ENCODE data around the gene CHCHD3.

Gene CHCHD3

GRCh38 chr7:133081599-133082389 lies at the start of gene CHCHD3:
Gene CHCHD3 (minus strand): TSS chr7:133082090. CDS start chr7:133081937, 153 bp downstream.
- peaks cover 25% of the 10 kb centered on the region for H3K36me3 Mint-ChIP-seq (ENCODE audit: low read depth)
- H3K4me3 Mint-ChIP-seq = peak within 1 kb of the TSS; percentile 86
- H3K27ac Mint-ChIP-seq = peak within 1 kb of the TSS; percentile 82
- H3K27me3 Mint-ChIP-seq = no peaks in the 10 kb centered on the region
- H3K4me1 Mint-ChIP-seq (ENCODE audit: low read depth) = peaks cover 37% of the 10 kb centered on the region
- no peaks in the 10 kb centered on the region for H3K9me3 Mint-ChIP-seq

GRCh38 chr7:133130166-133130565 lies 48.3 kb upstream of the CHCHD3 start:
- H3K4me3 Mint-ChIP-seq = no peak overlapping the region
- H3K9me3 Mint-ChIP-seq = peaks cover 6% of the 10 kb centered on the region
- peaks cover 11% of the 10 kb centered on the region for H3K27me3 Mint-ChIP-seq
- H3K27ac Mint-ChIP-seq = no peak overlapping the region
- H3K4me1 Mint-ChIP-seq (ENCODE audit: low read depth) = no peaks in the 10 kb centered on the region
- H3K36me3 Mint-ChIP-seq (ENCODE audit: low read depth) = no peaks in the 10 kb centered on the region

DNA sequence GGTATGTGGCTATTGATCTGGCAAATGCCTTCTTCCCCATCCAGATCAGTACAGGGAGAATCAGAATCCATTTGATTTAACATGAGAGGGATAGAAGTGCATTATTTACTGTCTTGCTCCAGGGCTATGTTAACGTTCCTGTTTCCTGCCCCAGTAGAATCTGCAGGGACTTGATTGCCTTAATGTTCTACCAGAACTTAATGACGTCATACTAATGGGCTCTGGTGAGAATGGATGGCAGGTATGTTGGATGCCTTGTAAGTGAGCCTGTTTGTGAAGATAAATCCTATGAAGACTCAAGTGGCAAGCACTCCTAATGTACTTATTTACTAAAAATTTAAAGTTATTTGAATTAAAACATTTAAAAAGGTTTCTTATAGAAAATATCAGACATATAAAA lies 44.5 kb upstream of the CHCHD3 start:
- Mint-ChIP-seq H3K9me3 (peaks cover 6% of the 10 kb centered on the region), H3K27ac (no peak overlapping the region), H3K27me3 (peaks cover 11% of the 10 kb centered on the region), H3K4me1 (ENCODE audit: low read depth) (no peaks in the 10 kb centered on the region), H3K4me3 (no peak overlapping the region), H3K36me3 (ENCODE audit: low read depth) (no peaks in the 10 kb centered on the region)

- Mint-ChIP-seq H3K9me3 (no peaks in the 10 kb centered on the region), H3K4me3 (no peak overlapping the region), H3K27ac (no peak overlapping the region), H3K36me3 (ENCODE audit: low read depth) (no peaks in the 10 kb centered on the region), H3K4me1 (ENCODE audit: low read depth) (no peaks in the 10 kb centered on the region), H3K27me3 (peaks cover 7% of the 10 kb centered on the region)
Observed at GRCh38 chr7:133124974-133125373, 43.1 kb upstream of the CHCHD3 start.

DNA sequence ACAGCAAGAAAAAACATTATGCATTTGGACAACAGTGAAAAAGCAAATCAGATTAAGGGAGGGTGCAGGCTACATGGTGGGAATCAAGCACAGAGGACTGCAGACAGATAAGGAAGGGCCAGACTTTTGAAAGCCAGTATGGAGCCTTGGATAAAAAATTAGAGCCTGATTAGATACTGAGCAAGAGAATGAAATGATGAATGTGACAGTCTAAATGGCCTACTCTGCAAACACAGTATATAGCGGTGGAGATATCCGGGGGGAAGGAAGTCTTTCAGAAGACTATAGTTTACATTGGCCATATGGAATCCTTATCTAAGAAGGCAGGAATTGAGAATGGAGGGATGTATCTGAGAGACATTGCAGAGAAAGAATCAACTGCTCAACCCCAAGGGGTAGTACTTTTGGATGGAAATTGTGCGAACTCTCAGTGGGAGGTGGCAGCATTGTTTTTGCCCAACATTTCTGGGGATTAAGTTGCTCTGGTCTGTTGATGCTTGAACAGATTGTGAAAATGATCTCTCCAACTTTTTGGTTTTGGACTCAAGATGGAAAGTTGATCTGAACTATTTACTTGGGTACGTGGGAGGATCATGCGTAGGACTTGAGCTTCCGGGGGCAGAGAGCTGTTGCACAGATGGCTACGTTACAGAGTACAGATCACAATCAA lies 39.4 kb upstream of the CHCHD3 start:
- peaks cover 8% of the 10 kb centered on the region for H3K27me3 Mint-ChIP-seq
- no peak overlapping the region for H3K27ac Mint-ChIP-seq
- H3K36me3 Mint-ChIP-seq (ENCODE audit: low read depth) = no peaks in the 10 kb centered on the region
- H3K4me3 Mint-ChIP-seq = no peak overlapping the region
- H3K9me3 Mint-ChIP-seq = no peaks in the 10 kb centered on the region
- no peaks in the 10 kb centered on the region for H3K4me1 Mint-ChIP-seq (ENCODE audit: low read depth)

GRCh38 chr7:133119067-133119466 lies 37.2 kb upstream of the CHCHD3 start:
- Mint-ChIP-seq H3K27ac (no peak overlapping the region), H3K9me3 (no peaks in the 10 kb centered on the region), H3K4me1 (ENCODE audit: low read depth) (no peaks in the 10 kb centered on the region), H3K4me3 (no peak overlapping the region), H3K36me3 (ENCODE audit: low read depth) (no peaks in the 10 kb centered on the region), H3K27me3 (peaks cover 19% of the 10 kb centered on the region)

GRCh38 chr7:133118261-133118660 lies 36.4 kb upstream of the CHCHD3 start:
- Mint-ChIP-seq H3K27me3 (peaks cover 27% of the 10 kb centered on the region), H3K4me3 (no peak overlapping the region), H3K36me3 (ENCODE audit: low read depth) (no peaks in the 10 kb centered on the region), H3K9me3 (no peaks in the 10 kb centered on the region), H3K4me1 (ENCODE audit: low read depth) (no peaks in the 10 kb centered on the region), H3K27ac (no peak overlapping the region)

DNA sequence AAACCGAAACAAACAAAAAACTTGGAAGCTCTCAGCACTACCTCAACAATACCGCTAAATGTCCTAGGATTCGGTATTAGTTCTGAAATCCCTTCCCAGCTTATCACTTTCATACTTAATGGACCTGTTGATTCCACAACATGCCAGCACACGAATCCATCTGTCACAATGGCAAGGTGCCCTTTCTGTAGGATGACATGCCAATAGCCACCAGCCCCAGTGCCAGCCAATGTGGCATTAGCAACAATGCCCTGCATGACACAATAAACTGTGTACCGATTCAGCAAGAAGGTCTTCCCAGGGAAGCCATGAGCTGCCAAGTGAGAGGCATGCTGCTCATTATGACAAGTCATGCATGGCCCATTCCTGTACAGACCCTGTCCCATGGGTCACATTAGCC lies 35.6 kb upstream of the CHCHD3 start:
- Mint-ChIP-seq H3K9me3 (no peaks in the 10 kb centered on the region), H3K4me3 (no peak overlapping the region), H3K4me1 (ENCODE audit: low read depth) (no peaks in the 10 kb centered on the region), H3K27ac (no peak overlapping the region), H3K36me3 (ENCODE audit: low read depth) (no peaks in the 10 kb centered on the region), H3K27me3 (peaks cover 28% of the 10 kb centered on the region)

DNA sequence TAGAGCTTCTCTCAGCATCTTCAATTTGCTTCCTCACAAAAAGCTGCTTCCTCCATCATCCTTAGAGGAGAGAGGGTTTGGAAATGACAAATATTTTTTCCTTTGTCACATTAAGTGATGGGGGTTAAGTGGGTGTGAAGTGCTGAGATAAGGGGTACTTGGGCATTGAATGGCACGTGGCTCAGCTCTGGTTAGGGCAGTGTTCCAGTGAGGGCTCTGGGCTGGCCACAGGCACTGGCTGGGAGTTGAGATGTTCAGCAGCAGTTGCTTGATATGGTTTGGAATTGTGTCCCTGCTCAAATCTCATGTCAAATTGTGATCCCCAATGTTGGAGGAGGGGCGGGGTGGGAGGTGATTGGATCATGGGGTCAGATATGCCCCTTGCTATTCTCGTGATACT lies 33.7 kb upstream of the CHCHD3 start:
- no peak overlapping the region for H3K4me3 Mint-ChIP-seq
- no peaks in the 10 kb centered on the region for H3K4me1 Mint-ChIP-seq (ENCODE audit: low read depth)
- no peak overlapping the region for H3K27ac Mint-ChIP-seq
- H3K9me3 Mint-ChIP-seq = peaks cover under 1% of the 10 kb centered on the region
- no peaks in the 10 kb centered on the region for H3K36me3 Mint-ChIP-seq (ENCODE audit: low read depth)
- H3K27me3 Mint-ChIP-seq = peaks cover 28% of the 10 kb centered on the region

- H3K27ac Mint-ChIP-seq = no peak overlapping the region
- no peak overlapping the region for H3K4me3 Mint-ChIP-seq
- H3K27me3 Mint-ChIP-seq = peaks cover 28% of the 10 kb centered on the region
- H3K36me3 Mint-ChIP-seq (ENCODE audit: low read depth) = no peaks in the 10 kb centered on the region
- peaks cover 3% of the 10 kb centered on the region for H3K4me1 Mint-ChIP-seq (ENCODE audit: low read depth)
- peaks cover 5% of the 10 kb centered on the region for H3K9me3 Mint-ChIP-seq
Observed at GRCh38 chr7:133114519-133114918, 32.6 kb upstream of the CHCHD3 start.

GRCh38 chr7:133112976-133113375 lies 31.1 kb upstream of the CHCHD3 start:
- Mint-ChIP-seq H3K27me3 (peaks cover 33% of the 10 kb centered on the region), H3K27ac (no peak overlapping the region), H3K36me3 (ENCODE audit: low read depth) (no peaks in the 10 kb centered on the region), H3K4me1 (ENCODE audit: low read depth) (peaks cover 5% of the 10 kb centered on the region), H3K4me3 (no peak overlapping the region), H3K9me3 (peaks cover 5% of the 10 kb centered on the region)

GRCh38 chr7:133112335-133112734 lies 30.4 kb upstream of the CHCHD3 start:
- H3K27ac Mint-ChIP-seq = no peak overlapping the region
- no peak overlapping the region for H3K4me3 Mint-ChIP-seq
- H3K27me3 Mint-ChIP-seq = peaks cover 39% of the 10 kb centered on the region
- H3K4me1 Mint-ChIP-seq (ENCODE audit: low read depth) = peaks cover 5% of the 10 kb centered on the region
- H3K9me3 Mint-ChIP-seq = peaks cover 5% of the 10 kb centered on the region
- no peaks in the 10 kb centered on the region for H3K36me3 Mint-ChIP-seq (ENCODE audit: low read depth)

DNA sequence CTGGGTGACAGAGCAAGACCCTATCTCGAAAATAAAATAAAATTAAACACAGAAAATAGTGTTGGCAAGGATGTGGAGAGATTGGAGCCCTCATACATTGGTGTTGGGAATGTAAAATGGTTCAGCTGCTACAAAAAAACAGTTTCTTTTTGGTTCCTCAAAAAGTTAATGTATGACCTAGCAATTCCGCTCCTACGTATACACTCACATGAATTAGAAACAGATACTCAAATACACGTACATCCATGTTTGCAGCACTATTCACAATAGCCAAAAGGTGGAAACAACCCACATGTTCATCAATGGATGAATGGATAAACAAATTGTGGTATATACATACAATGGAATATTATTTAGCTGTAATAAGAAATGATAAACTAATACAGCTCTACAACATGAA lies 28.4 kb upstream of the CHCHD3 start:
- Mint-ChIP-seq H3K36me3 (ENCODE audit: low read depth) (no peaks in the 10 kb centered on the region), H3K27me3 (peaks cover 31% of the 10 kb centered on the region), H3K4me1 (ENCODE audit: low read depth) (peaks cover 5% of the 10 kb centered on the region), H3K27ac (no peak overlapping the region), H3K4me3 (no peak overlapping the region), H3K9me3 (peaks cover 5% of the 10 kb centered on the region)

DNA sequence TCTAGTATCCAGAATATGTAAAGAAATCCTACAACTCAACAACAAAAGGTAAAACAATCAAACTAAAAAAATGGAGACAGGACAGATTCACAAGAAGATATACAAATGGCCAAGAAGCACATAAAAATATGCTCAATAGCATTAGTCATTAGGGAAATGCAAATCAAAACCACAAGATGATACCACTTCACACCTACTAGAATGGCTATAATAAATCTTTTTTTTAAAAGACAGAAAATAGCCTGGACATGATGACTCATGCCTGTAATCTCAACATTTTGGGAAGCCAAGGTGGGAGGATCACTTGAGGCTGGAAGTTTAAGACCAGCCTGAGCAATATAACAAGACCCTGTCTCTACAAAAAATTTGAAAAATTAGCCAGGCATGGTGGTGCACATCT lies 27.9 kb upstream of the CHCHD3 start:
- H3K9me3 Mint-ChIP-seq = peaks cover 5% of the 10 kb centered on the region
- H3K36me3 Mint-ChIP-seq (ENCODE audit: low read depth) = no peaks in the 10 kb centered on the region
- H3K27ac Mint-ChIP-seq = no peak overlapping the region
- H3K4me1 Mint-ChIP-seq (ENCODE audit: low read depth) = peaks cover 5% of the 10 kb centered on the region
- peaks cover 30% of the 10 kb centered on the region for H3K27me3 Mint-ChIP-seq
- no peak overlapping the region for H3K4me3 Mint-ChIP-seq

DNA sequence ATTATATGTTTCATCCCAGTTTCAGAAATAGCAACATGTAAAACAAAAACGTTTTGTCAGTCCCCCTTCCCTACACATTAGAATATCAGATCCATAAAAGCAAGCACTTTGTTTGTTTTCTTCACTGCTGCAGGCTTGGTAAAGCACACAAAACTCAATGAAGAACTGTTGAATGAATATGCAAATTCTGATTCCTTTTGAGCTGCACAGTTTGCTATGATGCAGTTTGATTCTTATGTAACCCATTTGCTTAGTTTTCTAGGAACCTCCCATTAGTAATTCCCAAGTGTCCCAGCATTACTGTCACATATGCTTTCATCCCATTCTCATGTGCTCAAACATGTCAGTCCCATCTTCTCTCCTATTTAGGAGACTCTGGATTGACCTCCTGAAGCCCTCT lies 26.1 kb upstream of the CHCHD3 start:
- H3K9me3 Mint-ChIP-seq = peaks cover 5% of the 10 kb centered on the region
- no peak overlapping the region for H3K4me3 Mint-ChIP-seq
- peaks cover 5% of the 10 kb centered on the region for H3K4me1 Mint-ChIP-seq (ENCODE audit: low read depth)
- H3K27me3 Mint-ChIP-seq = peaks cover 15% of the 10 kb centered on the region
- H3K27ac Mint-ChIP-seq = no peak overlapping the region
- no peaks in the 10 kb centered on the region for H3K36me3 Mint-ChIP-seq (ENCODE audit: low read depth)

Data from stimulated activated naive CD8-positive, alpha-beta T cell treated with anti-CD3 and anti-CD28 coated beads, Interleukin-15, Interleukin-2, amounts not matched to agents 100 ng/mL and 50 ng/mL, for 24 hours (primary cell).